ENCODE data around the gene CMPK2. TPM values are rescaled to one million over a fixed set of nuclear protein-coding genes. Genes with fewer than 3 reads are reported as not detected.

CMPK2 gene
- polyA plus RNA-seq, 1 of the 3 experiments (the other 2 are of a cell fraction): 1.1 TPM

GRCh38 chr2:6845903-6846302, 19.8 kb downstream of the CMPK2 start:
- Histone ChIP-seq H3K4me3 (ENCODE audit: low read depth in 2 of 2, low read length in 1 of 2) (no peak overlapping the region), H2AFZ (ENCODE audit: low read depth) (no peak overlapping the region), H3K4me2 (no peak overlapping the region), H3K4me1 (ENCODE audit: control insufficient read depth in 1 of 2, insufficient read depth in 2 of 2, low read depth in 1 of 2, low read length in 1 of 2) (no peaks in the 10 kb centered on the region), H3K79me2 (ENCODE audit: insufficient read depth) (no peaks in the 10 kb centered on the region), H3K36me3 (replicated peaks in 1 of 2; ENCODE audit: control insufficient read depth in 1 of 2, insufficient read depth in 2 of 2, low read length in 1 of 2) (no peaks in the 10 kb centered on the region), H3K9me2 (no peaks in the 10 kb centered on the region), H3K9me3 (peaks cover 23% of the 10 kb centered on the region; the same call in 1 of the 2 replicates), H3F3A (replicated peaks; ENCODE audit: insufficient read depth) (no peaks in the 10 kb centered on the region), H3K27me3 (ENCODE audit: insufficient read depth) (no peaks in the 10 kb centered on the region), H3K27ac (ENCODE audit: low read depth in 2 of 2, low read length in 1 of 2) (no peak overlapping the region), H3K9ac (no peak overlapping the region), H4K20me1 (ENCODE audit: insufficient read depth) (no peaks in the 10 kb centered on the region)
- DNase-seq: no peak
- TF ChIP-seq TCF12 (IDR thresholded peaks at IDR 0.05): no peak
- TF ChIP-seq USF2 (IDR thresholded peaks at IDR 0.05; ENCODE audit: borderline replicate concordance, low read depth, low read length): no peak
- TF ChIP-seq JUND (IDR thresholded peaks at IDR 0.05): no peak
- peak; percentile 28 for TF ChIP-seq CTCF (IDR thresholded peaks at IDR 0.05)
- no peak for TF ChIP-seq SIN3A (IDR thresholded peaks at IDR 0.05; ENCODE audit: borderline replicate concordance, low read depth, low read length)
- 33% methylated on average over 2 of the region's 2 CpGs for WGBS (ENCODE audit: low lambda C conversion rate)
- POLR2A ChIA-PET: no interaction called here
- CTCF ChIA-PET: interaction anchor here (1.4 kb wide), 1 partner anchor 9 kb away, joined by 3 read pairs; no protein-coding TSS in a partner anchor

- Histone ChIP-seq H3K79me2 (ENCODE audit: insufficient read depth) (no peaks in the 10 kb centered on the region), H3K9me2 (no peaks in the 10 kb centered on the region), H3F3A (replicated peaks; ENCODE audit: insufficient read depth) (no peaks in the 10 kb centered on the region), H3K9me3 (peaks cover 23% of the 10 kb centered on the region; the same call in 1 of the 2 replicates), H3K36me3 (replicated peaks in 1 of 2; ENCODE audit: control insufficient read depth in 1 of 2, insufficient read depth in 2 of 2, low read length in 1 of 2) (no peaks in the 10 kb centered on the region), H3K27ac (ENCODE audit: low read depth in 2 of 2, low read length in 1 of 2) (no peak overlapping the region), H4K20me1 (ENCODE audit: insufficient read depth) (no peaks in the 10 kb centered on the region), H3K27me3 (ENCODE audit: insufficient read depth) (no peaks in the 10 kb centered on the region), H3K9ac (no peak overlapping the region), H2AFZ (ENCODE audit: low read depth) (no peak overlapping the region), H3K4me3 (ENCODE audit: low read depth in 2 of 2, low read length in 1 of 2) (no peak overlapping the region; a peak in 1 of 4 replicates), H3K4me1 (ENCODE audit: control insufficient read depth in 1 of 2, insufficient read depth in 2 of 2, low read depth in 1 of 2, low read length in 1 of 2) (no peaks in the 10 kb centered on the region), H3K4me2 (no peak overlapping the region)
- peak; percentile 42; the same call in 1 of the 2 replicates for TF ChIP-seq USF1 (IDR thresholded peaks at IDR 0.05; ENCODE audit: borderline replicate concordance, low read depth)
- TF ChIP-seq NRF1 (IDR thresholded peaks at IDR 0.05; ENCODE audit: low read depth, low read length): no peak
- 38% methylated on average over 3 of the region's 3 CpGs for WGBS (ENCODE audit: low lambda C conversion rate)
- ChIA-PET POLR2A (no interaction called here), CTCF (interaction anchor here (1.4 kb wide), 1 partner anchor 9 kb away, joined by 3 read pairs; no protein-coding TSS in a partner anchor)
- DNase-seq: no peak
These were observed 20.4 kb downstream of the CMPK2 start for GRCh38 chr2:6845312-6845711.

All from SK-N-SH (cell line).